ENCODE measurements around the gene ACRBP.

- TF ChIP-seq CTCF (IDR thresholded peaks at IDR 0.05) (no peak), POLR2A (IDR thresholded peaks at IDR 0.05; ENCODE audit: low read depth) (no peak)
Measured at GRCh38 chr12:6653342-6653741, 6.1 kb upstream of the ACRBP start.

Measured in esophagus muscularis mucosa (tissue), 3 donors.